ENCODE measurements around the gene CORO2B.
"Not testable (repeated sequence)": the region's sequence is repeated elsewhere in the genome, so short reads cannot be mapped to it uniquely, and the experiment has no call there.

CORO2B gene

GRCh38 chr15:68726246-68726645 lies 147.5 kb downstream of the CORO2B start:
- no peak for DNase-seq (ENCODE audit: low read depth in 2 of 2)

GRCh38 chr15:68729789-68730411 lies 151.1 kb downstream of the CORO2B start:
- no peak for DNase-seq (ENCODE audit: low read depth in 2 of 2)

- no peak for DNase-seq (ENCODE audit: low read depth in 2 of 2)
These were observed 151.7 kb downstream of the CORO2B start for GRCh38 chr15:68730471-68730919.

GRCh38 chr15:68730976-68731897 lies 152.4 kb downstream of the CORO2B start:
- no peak for DNase-seq (ENCODE audit: low read depth in 2 of 2)

GRCh38 chr15:68732451-68732850 lies 153.7 kb downstream of the CORO2B start:
- no peak for DNase-seq (ENCODE audit: low read depth in 2 of 2)

- DNase-seq (ENCODE audit: low read depth in 2 of 2) = no peak
These were observed 154.9 kb downstream of the CORO2B start for GRCh38 chr15:68733666-68734065.

- DNase-seq (ENCODE audit: low read depth in 2 of 2) = no peak
These were observed 155.6 kb downstream of the CORO2B start for GRCh38 chr15:68734352-68734751.

- DNase-seq (ENCODE audit: low read depth in 2 of 2) = no peak
These were observed 156.1 kb downstream of the CORO2B start for GRCh38 chr15:68734881-68735280.

GRCh38 chr15:68735610-68736009 lies 156.8 kb downstream of the CORO2B start:
- DNase-seq (ENCODE audit: low read depth in 2 of 2) = no peak

- no peak for DNase-seq (ENCODE audit: low read depth in 2 of 2)
These were observed 160.7 kb downstream of the CORO2B start for GRCh38 chr15:68739390-68740080.

GRCh38 chr15:68743256-68743655 lies 164.5 kb downstream of the CORO2B start:
- no peak for DNase-seq (ENCODE audit: low read depth in 2 of 2)

GRCh38 chr15:68749365-68749764 lies 170.6 kb downstream of the CORO2B start:
- no peak for DNase-seq (ENCODE audit: low read depth in 2 of 2)

- no peak for DNase-seq (ENCODE audit: low read depth in 2 of 2)
These were observed 171.0 kb downstream of the CORO2B start for GRCh38 chr15:68749793-68750192.

GRCh38 chr15:68751622-68752021 lies 172.8 kb downstream of the CORO2B start:
- DNase-seq (ENCODE audit: low read depth in 2 of 2) = no peak

- no peak for DNase-seq (ENCODE audit: low read depth in 2 of 2)
These were observed 176.9 kb downstream of the CORO2B start for GRCh38 chr15:68755731-68756130.

- not testable (repeated sequence) for DNase-seq (ENCODE audit: low read depth in 2 of 2)
These were observed 181.3 kb downstream of the CORO2B start for GRCh38 chr15:68759982-68760579.

GRCh38 chr15:68763063-68763462 lies 184.3 kb downstream of the CORO2B start:
- DNase-seq (ENCODE audit: low read depth in 2 of 2) = no peak

- DNase-seq (ENCODE audit: low read depth in 2 of 2) = no peak
These were observed 185.3 kb downstream of the CORO2B start for GRCh38 chr15:68764090-68764489.

GRCh38 chr15:68765602-68766368 lies 187.0 kb downstream of the CORO2B start:
- DNase-seq (ENCODE audit: low read depth in 2 of 2) = no peak

- DNase-seq (ENCODE audit: low read depth in 2 of 2) = no peak
These were observed 189.0 kb downstream of the CORO2B start for GRCh38 chr15:68767833-68768232.

- no peak for DNase-seq (ENCODE audit: low read depth in 2 of 2)
These were observed 189.5 kb downstream of the CORO2B start for GRCh38 chr15:68768321-68768720.

Data from activated CD8-positive, alpha-beta memory T cell treated with anti-CD3 and anti-CD28 coated beads for 4 hours (primary cell).